ENCODE results near the gene PRIMA1.

The PRIMA1 gene

DNA sequence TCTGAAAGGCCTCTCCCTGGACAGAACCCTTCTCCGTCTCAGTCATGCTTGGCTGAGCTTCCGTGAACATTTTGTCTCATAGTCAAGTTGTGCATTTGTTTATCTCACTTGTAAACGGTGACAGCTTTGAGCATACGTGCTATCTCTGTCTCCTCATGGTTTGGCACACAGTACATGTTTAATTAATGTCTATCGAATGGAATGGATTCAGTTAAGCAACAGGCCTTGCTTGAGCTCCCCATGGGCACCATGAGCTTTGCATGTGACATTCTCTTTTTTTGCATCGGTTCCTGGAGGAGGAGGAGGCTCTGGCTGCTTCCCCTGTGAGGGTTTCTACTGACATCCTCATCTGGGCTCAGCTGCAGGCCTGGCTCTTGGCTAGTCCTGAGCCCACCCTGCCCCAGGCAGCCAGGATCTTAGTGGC is 80.0 kb downstream of the PRIMA1 start:
- DNase-seq, result no peak

DNA sequence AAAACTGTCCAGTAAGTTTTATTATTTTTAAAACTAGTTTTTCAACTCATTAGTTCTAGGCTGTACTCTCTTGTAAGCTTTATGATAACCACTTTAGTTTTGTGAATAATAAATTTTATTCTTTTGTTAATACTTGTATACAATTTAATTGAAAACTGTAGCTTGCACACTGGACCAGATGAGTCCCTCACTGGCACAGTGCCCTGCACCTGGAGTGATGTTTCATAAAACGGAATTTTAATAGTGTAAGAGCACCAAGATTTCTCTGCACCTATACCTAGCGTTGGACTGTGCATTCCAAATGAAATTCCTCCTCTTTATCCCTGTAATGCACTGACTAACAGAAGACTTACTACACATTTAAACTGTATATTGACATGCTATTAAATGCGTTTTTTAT is 80.8 kb downstream of the PRIMA1 start:
- DNase-seq, result no peak

DNA sequence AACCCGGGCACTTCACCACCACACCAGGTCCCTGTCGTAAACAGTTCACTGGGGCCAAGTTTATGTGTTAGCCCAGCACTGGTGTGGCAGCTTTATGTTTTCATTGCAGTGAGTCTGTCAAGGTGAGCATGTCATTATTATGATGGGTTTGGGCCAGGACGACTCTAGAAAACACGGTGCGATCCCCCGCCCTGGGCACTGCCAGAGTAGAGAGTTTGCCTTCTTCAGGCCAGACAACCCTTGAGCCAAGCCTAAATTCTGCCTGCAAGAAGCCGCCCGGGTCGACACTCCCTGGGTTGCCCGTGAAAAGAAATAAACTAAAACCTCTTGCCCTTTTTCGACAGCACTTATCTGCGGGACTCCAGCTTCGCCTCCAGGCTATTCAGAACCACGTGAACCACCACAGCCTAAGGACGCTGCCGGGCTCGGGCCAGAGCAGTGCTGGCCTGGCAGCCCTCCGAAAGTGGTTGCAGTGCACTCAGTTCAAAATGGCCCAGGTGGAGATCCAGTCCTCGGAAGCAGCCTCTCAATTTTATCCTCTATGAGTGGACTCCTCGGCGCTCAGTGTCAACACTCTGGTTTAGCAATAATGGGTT is 81.8 kb downstream of the PRIMA1 start:
- no peak for DNase-seq

DNA sequence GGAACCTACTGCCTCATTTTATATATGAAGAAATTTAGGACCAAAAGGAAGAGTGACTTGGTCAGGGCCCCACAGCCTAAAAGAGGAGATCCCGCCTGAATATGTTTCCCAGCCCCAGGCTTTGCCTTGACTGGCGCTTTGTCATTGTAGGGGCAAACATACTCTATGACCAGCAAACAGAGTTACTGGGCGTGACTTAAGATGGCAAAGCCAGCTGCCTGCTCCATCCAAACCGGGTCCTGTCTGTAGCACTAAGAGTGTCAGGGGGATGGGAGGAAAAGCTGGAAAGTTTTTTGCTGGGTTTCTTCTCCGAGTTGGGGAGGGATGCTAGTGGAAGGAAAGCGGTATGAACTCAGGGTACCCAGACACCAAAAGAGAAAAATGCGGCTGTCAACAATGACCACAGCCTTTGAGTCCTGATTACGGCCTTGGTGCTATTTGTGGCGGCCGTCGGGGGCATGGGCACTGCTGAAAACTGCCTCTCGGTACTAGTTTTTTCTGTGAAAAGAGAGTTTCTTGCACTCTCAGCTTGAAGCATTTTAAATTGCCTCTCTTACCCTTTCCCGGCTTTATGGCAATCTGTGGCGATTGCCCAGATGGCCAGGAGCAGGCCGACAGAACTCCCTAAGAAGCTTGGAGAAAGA is 82.7 kb downstream of the PRIMA1 start:
- DNase-seq, result no peak

DNA sequence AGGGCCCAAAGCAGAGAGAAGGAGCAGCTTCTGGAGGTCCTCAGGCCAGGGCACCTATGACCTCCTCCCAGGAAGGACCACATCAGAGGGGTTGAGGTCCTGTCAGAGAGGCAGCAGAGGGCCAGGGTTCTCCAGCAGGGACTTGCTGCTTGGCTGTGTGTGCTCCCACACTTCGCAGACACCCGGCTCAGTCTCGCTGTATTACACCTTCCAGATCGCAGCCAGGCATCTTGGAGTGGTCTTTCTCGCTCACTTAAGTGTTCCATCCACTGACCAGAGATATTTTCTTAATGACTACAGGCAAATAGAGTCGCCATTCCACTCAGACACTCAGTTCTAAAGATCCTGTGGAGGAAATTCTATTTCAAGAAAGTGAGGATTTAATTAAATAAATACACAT is 84.3 kb downstream of the PRIMA1 start:
- DNase-seq, result no peak

DNA sequence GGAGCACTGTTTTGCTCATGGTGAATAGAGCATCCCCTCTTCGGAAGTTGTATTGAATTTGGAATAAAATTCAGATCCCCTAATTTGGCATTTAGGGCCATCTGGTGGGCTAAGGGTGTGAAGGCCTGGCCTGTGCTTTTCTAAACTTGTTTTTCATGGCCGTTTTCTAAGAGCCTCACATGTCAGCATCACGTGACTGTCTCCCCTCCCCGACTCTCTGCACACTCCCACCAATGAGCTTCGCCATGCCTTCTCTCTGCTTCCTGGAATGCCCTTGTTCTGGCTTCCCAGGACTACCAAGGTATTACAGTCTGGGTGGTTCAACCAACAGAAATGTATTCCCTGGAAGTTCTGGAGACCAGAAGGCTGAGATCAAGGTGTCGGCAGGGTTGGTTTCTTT is 85.3 kb downstream of the PRIMA1 start:
- no peak for DNase-seq

DNA sequence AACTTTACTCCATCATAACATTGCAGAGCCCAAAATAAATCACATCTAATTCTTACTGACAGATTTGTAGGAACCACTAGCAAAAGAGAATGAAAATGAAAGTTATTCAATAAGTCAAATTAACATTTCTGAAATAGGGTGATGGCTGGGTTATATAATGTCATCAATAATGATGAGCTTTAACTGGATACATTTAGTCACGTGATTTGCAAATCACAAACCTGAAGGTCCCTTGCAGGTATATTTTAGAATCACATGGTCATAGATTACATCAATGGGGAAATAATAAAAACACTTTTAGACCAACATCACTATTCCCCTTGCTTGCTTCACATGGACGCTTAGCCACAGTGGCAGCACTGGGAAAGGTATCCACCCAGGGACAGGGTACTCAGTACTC is 86.7 kb downstream of the PRIMA1 start:
- no peak for DNase-seq

DNA sequence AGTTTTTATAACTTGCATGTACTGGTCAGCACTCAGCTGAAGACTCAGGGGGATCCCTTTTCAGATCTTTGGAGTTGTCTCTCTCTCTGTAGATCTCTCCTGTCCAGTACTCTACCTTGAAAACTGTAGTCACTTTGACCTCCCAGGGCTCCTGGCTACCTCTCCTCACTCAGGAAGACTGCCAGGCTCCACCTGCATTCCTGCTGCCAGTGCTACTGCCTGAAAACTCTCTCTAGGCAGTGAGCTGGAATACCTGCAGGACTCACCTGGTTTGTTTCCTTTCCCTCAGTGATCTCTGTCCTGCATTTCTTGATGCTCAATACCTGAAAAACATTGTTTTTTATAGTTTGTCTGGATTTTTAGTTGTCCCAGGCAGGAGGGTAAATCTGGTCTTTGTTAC is 87.4 kb downstream of the PRIMA1 start:
- DNase-seq, result no peak

DNA sequence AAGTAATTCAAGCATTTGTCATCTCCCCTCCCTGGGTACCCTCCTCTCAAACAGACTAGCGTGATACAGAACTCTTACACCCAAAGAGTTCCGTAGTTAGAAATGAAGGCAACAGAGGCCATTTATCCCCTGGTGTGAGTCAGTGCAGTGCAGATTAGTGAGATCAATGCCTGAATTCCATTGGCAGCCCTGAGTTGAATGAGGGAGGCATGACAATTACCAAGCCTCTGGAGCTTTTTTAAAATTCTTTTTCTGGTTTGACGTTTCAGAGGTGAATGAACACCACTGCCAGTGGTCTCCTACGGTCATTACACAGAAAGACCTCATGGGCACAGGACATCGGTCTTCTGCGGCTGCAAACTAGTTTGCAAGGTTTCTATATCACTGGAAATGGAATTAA is 94.4 kb downstream of the PRIMA1 start:
- DNase-seq, result no peak

DNA sequence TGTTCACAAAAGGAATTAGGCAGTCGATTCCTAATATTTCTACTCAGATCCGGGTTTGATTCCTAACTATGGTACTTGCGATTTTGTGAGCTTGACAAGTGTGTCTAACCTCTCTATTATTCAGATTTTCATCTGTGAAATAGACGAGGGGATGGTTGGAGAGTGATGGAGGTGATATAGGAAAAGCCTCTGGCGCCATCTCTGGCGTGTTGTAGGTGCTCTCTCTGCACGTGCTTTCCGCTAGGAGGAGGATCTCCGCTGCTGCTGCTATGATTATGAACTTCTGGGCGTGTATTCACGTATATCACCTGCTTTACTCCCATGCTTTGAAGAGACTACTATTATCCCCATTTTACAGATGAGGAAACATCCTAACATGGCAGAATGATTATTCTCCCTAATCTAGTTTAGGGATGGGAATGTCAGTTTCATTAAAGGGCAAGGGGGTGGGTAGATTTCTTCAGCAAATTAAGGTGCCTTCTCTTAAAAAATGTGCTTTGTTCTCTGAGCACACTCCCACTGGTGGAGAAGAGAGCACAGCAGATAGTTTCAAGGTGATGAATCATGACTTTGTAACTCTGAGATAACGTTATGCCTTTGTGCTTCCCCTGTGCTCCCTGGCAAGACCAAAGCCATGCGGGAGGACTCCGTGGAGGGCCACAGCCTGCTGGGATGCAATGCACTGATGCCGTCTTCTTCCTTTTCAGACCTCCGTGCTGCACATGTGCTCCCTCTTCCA is 97.1 kb downstream of the PRIMA1 start:
- no peak for DNase-seq

DNA sequence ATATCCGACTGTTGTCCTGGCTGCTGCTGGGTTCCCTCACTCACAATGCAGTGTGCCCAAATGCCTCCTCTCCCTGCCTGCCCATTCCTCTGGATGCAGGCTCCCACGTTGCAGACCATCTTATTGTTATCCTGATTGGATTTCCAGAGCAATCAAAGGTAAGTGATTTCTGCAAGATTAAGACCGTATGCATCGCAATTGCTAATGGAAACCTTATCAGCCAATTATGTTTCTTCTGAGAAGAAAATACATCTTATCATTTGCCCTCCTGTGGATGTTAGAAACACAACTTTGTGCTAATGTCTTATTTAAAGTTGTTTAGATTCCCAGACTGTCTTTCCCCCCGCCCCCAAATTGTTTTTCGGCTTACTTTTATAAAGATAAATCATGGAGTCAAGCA is 98.1 kb downstream of the PRIMA1 start:
- DNase-seq, result no peak

DNA sequence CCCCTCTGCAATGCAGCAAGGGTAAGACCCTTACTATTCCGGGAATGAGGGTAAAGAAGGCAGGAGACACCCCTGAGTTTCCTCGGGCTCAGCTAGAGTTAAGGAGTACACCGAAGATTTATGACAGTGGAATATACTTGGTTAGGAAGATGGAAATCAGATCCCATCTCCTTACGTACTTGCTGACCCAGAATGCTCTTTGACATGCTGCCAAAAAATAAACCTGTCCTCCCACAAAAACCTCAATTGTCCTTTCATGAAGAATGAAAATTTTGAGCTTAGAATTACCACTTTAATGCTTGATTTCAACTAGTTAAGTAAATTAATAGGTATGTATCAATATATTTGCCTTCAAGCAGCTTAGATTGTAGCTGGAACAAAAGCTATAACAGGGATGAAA is 99.5 kb downstream of the PRIMA1 start:
- DNase-seq, result no peak

DNA sequence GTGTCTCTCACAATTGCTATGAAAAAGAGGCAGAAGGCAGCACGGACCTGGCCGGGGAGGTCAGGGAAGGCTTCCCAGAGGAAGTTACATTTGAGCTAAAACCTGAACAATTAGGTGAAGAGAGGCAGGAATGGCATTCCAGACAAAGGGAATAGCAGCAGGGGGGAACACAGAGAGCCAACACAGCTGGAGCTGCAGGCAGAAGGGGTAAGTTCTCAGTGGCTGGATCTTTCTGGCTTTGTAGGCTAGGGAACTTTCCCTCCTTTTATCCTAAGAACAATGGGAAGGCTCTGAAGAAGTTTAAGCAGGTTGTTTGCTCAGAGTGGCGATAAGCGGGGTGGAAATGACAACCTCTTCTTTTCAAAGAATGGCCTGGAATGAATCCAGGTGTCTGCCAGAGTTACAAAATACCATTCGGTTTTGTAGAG is 100.0 kb downstream of the PRIMA1 start:
- no peak for DNase-seq

DNA sequence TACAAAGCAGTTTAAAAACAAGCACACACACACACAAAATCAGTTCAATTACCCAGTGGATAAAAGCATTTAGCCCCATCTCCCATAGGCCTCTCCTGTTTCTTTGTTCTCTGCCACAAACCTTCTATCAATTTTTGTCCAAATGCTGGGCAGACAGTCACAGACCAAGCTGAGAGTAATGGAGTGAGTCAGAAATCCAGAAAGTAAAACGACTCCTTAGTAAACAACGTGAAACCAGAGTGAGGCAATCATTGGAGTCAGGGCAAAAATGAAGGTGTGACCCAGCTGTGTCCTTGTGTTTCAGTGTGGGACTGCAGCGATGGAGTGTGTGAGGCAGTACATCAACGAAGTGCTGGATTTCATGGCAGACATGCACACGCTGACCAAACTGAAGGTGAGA is 102.0 kb downstream of the PRIMA1 start:
- no peak for DNase-seq

DNA sequence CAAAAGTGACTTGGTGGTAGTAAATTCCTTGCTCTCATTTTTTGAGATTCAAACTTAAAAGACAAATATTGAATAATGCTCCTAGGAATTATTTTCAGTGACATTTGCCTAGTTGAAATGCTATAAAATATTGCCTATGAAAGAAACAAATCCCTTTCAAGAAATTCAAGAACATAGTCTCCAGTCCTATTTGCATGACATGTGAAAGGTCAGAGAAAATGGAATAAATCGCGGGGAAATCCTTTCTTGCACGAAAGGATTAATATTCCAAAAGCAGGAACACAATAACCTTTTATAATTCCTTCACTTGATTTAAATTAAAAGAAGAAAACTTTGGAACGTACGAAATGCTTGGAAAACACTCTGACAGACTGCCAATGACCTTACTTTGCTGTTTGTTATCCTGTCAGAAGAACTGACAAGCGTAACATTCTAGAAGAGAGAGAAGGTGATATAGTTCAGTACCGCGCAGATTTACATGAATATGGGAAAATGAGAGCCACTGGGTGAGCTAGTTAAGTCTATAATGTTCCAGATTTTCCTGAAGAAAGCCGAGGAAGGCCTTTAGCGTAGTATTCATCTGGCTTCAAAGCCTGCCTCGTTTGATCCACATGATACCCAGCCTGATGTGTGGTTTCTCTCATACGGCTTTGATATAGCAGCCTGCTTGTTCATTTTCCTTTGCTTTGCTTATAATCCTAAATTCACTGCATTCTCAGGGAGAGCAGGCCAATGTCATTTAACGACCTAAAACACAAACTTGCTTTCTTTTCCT is 103.0 kb downstream of the PRIMA1 start:
- no peak for DNase-seq

DNA sequence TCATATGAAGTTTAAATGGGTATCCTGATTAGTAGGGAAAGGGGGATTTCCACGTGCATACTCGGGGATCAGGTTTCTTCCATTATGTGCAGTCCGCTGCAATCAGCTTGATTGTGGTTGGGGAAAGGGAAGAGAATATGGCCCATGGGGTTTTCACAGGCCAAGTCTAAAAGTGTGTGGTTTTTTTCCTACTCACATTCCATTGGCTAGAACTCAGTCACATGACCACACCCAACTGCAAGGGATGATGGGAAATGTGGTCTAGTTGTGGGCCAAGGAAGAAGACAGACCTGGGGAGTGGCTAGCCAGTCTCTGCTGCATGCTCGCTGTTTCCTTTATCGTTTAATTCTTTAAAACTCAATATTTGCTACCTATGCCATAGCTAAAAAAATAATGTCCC is 105.1 kb downstream of the PRIMA1 start:
- DNase-seq, result no peak

DNA sequence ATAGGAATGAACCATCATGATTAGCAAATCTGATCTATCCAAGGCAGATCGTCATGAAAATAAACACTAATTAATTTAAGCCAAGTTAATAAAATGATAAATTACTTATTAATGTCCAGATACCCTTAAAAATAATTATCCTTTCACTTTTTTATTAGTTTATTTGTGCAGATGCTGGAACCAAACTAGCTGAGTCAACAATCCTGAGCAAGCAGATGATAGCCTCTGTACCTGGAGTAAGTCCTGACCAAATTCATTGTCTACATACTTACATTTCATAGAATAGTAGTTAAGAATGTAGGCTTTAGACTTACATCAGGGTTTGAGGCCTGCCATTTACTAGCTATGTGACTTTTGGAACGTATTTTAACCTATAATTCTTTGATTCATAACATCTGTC is 105.8 kb downstream of the PRIMA1 start:
- DNase-seq, result no peak

DNA sequence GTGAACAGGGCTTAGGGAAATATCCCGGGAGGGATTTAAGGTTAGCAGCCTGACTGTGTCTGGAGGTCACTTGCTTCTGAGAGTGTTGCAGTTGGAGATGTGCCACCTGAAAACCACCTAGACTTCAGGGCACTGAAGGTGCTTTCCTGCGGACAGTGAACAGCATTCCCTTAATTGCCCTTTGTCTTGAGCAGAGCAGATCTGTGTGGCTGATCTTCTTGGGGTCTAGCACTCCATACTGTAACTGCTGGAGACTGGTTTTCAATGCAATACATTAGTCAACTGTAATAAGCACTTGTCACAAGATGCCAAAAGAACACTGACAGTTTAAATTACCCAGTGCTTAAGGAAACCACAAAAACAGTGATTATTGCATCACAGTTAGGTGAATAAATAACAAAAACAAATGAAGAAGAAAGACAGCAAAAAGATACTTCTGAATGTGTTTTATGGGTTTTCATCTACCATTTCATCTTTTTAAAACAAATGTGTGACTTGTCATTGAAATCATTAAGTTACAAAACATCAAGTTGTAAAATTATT is 111.8 kb downstream of the PRIMA1 start:
- DNase-seq, result no peak

DNA sequence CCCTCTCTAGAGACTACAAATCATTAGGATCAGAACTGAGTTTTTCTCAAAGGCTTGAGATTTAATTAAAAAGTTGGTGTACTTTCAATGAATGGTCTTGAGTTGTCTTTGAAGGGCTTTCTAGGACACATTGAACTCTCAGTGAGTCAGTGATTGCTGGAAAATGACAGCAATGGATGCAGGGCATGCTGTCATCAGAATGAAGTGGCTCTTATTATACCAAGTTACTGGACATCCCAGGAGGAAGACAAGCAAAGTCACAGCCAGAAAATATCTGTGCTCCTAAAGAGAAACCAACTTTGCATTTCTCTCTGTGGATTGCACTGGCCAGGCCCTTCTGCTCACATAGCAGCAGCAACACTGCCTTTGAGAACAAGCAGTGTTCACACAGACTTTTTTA is 112.6 kb downstream of the PRIMA1 start:
- no peak for DNase-seq

DNA sequence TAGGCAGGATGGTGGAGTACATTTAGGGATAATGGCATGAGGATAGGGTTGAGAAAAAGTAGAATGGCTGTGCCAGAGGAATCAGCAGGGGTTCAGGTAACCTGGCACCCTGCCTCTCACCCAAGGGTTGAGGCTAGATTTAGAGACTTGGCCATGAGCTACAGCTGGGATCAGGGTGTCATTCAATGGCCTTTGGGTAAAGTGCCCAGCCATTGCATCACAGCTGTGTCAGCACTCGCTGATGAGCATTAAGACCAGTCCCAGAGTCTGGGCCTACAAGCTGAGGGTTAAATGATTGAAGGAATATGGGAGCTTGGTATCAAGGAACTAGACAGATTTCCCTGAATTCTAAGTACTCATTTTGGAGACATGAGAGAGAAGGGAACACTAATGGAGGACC is 113.9 kb downstream of the PRIMA1 start:
- DNase-seq, result no peak

DNA sequence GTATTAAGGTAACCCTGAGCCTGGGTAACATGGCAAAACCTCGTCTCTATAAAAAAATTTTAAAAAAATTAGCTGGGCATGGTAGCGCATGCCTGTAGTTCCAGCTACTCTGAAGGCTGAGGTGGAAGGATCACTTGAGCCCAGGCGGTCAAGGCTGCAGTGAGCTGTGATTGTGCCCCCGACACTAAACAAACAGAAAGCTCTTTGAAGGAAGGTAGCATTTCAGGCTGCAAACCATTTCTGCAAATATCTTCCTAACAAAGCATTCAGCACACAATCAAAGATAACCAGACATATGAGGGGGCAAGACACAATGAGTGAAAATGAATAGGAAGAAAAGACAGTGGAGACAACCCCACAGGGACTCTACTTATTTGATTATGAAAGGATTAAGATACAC is 118.7 kb downstream of the PRIMA1 start:
- no peak for DNase-seq

Measured in NCI-H2081 treated with DMSO at 0.1 percent for 48 hours (cell line).